Calu3 (cell line): ENCODE data around the gene THAP2. TPM values are rescaled to one million over a fixed set of nuclear protein-coding genes. Genes with fewer than 3 reads are reported as not detected.

ENCODE experiments used
- BruUV-seq: library from RNA; stranded (reverse); fragments of 400-500 nt; replicated peaks from 2 replicates; lab custom pipeline; 2021; lab: Mats Ljungman, UMichigan
- CTCF ChIA-PET: fragments of 300-600 bp; sonication (Branson Sonifier 250); formaldehyde crosslinking; loops from one replicate; lab custom pipeline; 2022; ENCODE audit warnings: antibody characterized with exemption; lab: Charles Lee
- DNase-seq: peaks from one replicate; pipeline ENCODE4 v3.0.0; 2022
- H3K27ac Mint-ChIP-seq: one replicate; pipeline ENCODE4 v1.8.0; 2022; ENCODE audit warnings: mixed read lengths; ENCODE audit not compliant: unreplicated experiment
- H3K27me3 Mint-ChIP-seq: one replicate; pipeline ENCODE4 v1.8.0; 2022; ENCODE audit warnings: mixed read lengths; ENCODE audit not compliant: unreplicated experiment
- H3K36me3 Mint-ChIP-seq: one replicate; pipeline ENCODE4 v1.8.0; 2022; ENCODE audit warnings: mild to moderate bottlenecking, moderate library complexity, mixed read lengths; ENCODE audit not compliant: insufficient read depth, unreplicated experiment
- H3K4me1 Mint-ChIP-seq: one replicate; pipeline ENCODE4 v1.8.0; 2022; ENCODE audit warnings: mild to moderate bottlenecking, low read depth, mixed read lengths; ENCODE audit not compliant: unreplicated experiment
- H3K4me3 Mint-ChIP-seq: one replicate; pipeline ENCODE4 v1.8.0; 2022; ENCODE audit warnings: mild to moderate bottlenecking, low read depth, moderate library complexity, mixed read lengths; ENCODE audit not compliant: unreplicated experiment
- H3K9me3 Mint-ChIP-seq: one replicate; pipeline ENCODE4 v1.8.0; 2022; ENCODE audit warnings: low read depth, mixed read lengths; ENCODE audit not compliant: unreplicated experiment
- CTCF ChIP-seq: fragments of 200-600 bp; IDR thresholded peaks from one replicate; pipeline ENCODE4 v1.8.0; 2022; ENCODE audit warnings: antibody characterized with exemption; ENCODE audit not compliant: unreplicated experiment
- intact Hi-C: fragments of 100-400 bp; cut with micrococcal nuclease; formaldehyde crosslinking; loops from one replicate; pipeline ENCODE4 v1.10.0; 2022; ENCODE audit not compliant: unreplicated experiment
- total RNA-seq: library from RNA; stranded (reverse); gene quantifications from 2 replicates; pipeline ENCODE4 v1.2.3, GENCODE V29; 2022

The THAP2 gene
- total RNA-seq, 1 experiment from 2014 or later: 9.6 TPM

DNA sequence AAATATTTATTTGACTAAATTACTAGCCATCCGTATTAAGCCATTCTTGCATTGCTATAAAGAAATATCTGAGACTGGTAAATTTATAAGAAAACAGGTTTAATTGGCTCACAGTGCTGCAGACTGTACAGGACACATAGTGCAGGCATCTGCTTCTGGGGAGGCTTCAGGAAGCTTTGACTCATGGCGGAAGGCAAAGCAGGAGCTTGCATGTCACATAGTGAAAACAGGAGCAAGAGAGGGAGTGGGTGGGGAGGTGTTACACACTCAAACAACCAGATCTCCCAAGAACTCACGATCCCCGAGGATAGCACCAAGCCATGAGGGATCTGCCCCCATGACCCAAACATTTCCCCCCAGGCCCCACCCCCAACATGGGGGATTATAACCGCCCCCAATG, 63.9 kb downstream of the THAP2 start:
- Mint-ChIP-seq H3K4me3 (no peak overlapping the region), H3K27me3 (no peaks in the 10 kb centered on the region), H3K9me3 (peaks cover 2% of the 10 kb centered on the region), H3K27ac (no peak overlapping the region), H3K4me1 (peaks cover 11% of the 10 kb centered on the region), H3K36me3 (no peaks in the 10 kb centered on the region)
- CTCF ChIA-PET: no interaction called here
- no peak for DNase-seq
- no TSS peak for BruUV-seq
- intact Hi-C loops: no loop called here
- TF ChIP-seq CTCF: no peak

Other genes starting within 250 kb of the THAP2 start
- gene LGR5, start 224.5 kb upstream of the THAP2 start, total RNA-seq: 0.09 and 0.10 TPM in 2 replicates
- 64.0 and 66.6 TPM in 2 replicates for gene ZFC3H1, start 453 bp upstream of the THAP2 start, total RNA-seq
- gene TMEM19, start 21.8 kb downstream of the THAP2 start, total RNA-seq: 20.6 and 29.6 TPM in 2 replicates
- 115 and 139 TPM in 2 replicates for gene RAB21, start 90.6 kb downstream of the THAP2 start, total RNA-seq
- 105 and 113 TPM in 2 replicates for gene TBC1D15, start 175.5 kb downstream of the THAP2 start, total RNA-seq